A549 (cell line): ENCODE measurements around the gene COL15A1. TPM values are rescaled to one million over a fixed set of nuclear protein-coding genes. Genes with fewer than 3 reads are reported as not detected.

Source experiments
- ATAC-seq, 2 experiments: fragments of 200-7000 bp in 1 of 2; fragments of >200 bp in 1 of 2; cut with Nextera tagmentation in 1 of 2; cut with Tn5 transposase in 1 of 2; 3 replicates each; pipeline versions ENCODE4 v1.8.0 to v1.9.1; 2018 to 2020; ENCODE audit warnings: mild to moderate bottlenecking in 1 of 2, moderate library complexity in 1 of 2
- CTCF ChIA-PET: fragments of 300-600 bp; sonication (Branson Sonifier 250); formaldehyde crosslinking; extraction: SDS; loops from one replicate; lab custom pipeline; 2021; ENCODE audit warnings: antibody characterized with exemption, inconsistent platforms; lab: Yijun Ruan, JAX
- POLR2A ChIA-PET: fragments of 350-600 bp; formaldehyde crosslinking; extraction: SDS; loops from one replicate; lab custom pipeline; 2021; ENCODE audit warnings: antibody characterized with exemption, inconsistent platforms; lab: Yijun Ruan, JAX
- DNase-seq, 2 experiments: peaks; one replicate each; pipeline versions ENCODE4 v3.0.0 to v3.0.0-alpha.2; 2011 to 2016; ENCODE audit warnings: low read depth in 1 of 2, low spot score in 1 of 2
- FAIRE-seq: peaks from 2 replicates; lab custom pipeline; 2011; peaks lifted over from hg19 to GRCh38; lab: Jason Lieb, UNC
- H3K27ac ChIP-seq, 2 experiments: fragments of >200 bp; sonication (Bioruptor Twin); formaldehyde crosslinking; 3 replicates each; pipeline ENCODE4 v1.5.1; 2016 to 2017
- H3K4me1 ChIP-seq: fragments of >200 bp; sonication (Bioruptor Twin); formaldehyde crosslinking; 3 replicates; pipeline ENCODE4 v1.6.1; 2016
- H3K4me2 ChIP-seq: fragments of >200 bp; sonication (Bioruptor Twin); formaldehyde crosslinking; 3 replicates; pipeline ENCODE4 v1.6.1; 2016
- H3K4me3 ChIP-seq: fragments of >200 bp; sonication (Bioruptor Twin); formaldehyde crosslinking; 3 replicates; pipeline ENCODE4 v1.5.1; 2016
- H3K9me3 ChIP-seq: fragments of >200 bp; sonication (Bioruptor Twin); formaldehyde crosslinking; 3 replicates; pipeline ENCODE4 v1.6.1; 2016
- BCL3 ChIP-seq: fragments of >200 bp; sonication (Bioruptor Twin); formaldehyde crosslinking; IDR thresholded peaks from 3 replicates; pipeline ENCODE4 v1.6.1; 2016
- CBX8 ChIP-seq: fragments of 200-600 bp; sonication (generic); IDR thresholded peaks from 2 replicates; pipeline ENCODE4 v1.6.1; 2016
- CHD2 ChIP-seq: fragments of 150-350 bp; IDR thresholded peaks from 2 replicates; pipeline ENCODE4 v1.6.1; 2014; ENCODE audit warnings: low read length; ENCODE audit not compliant: partially characterized antibody
- CHD4 ChIP-seq: fragments of 200-600 bp; sonication (generic); IDR thresholded peaks from 2 replicates; pipeline ENCODE4 v1.6.1; 2016; ENCODE audit warnings: antibody characterized with exemption, mild to moderate bottlenecking, borderline replicate concordance
- EHMT2 ChIP-seq: fragments of 200-600 bp; sonication (generic); IDR thresholded peaks from 2 replicates; pipeline ENCODE4 v1.6.1; 2016; ENCODE audit warnings: antibody characterized with exemption, low read depth, mild to moderate bottlenecking, moderate library complexity
- ESRRA ChIP-seq: fragments of 150-350 bp; IDR thresholded peaks from 2 replicates; pipeline ENCODE4 v1.6.1; 2014; ENCODE audit warnings: mild to moderate bottlenecking, low read length, borderline replicate concordance
- FOSL2 ChIP-seq, 2 experiments: fragments of 450-650 bp in 1 of 2; fragments of >200 bp in 1 of 2; sonication (Bioruptor Twin) in 1 of 2; formaldehyde crosslinking; IDR thresholded peaks; 2 replicates each; pipeline versions ENCODE4 v1.5.0 to v1.6.1; 2016 to 2020; ENCODE audit warnings: mild to moderate bottlenecking in 1 of 2, moderate library complexity in 1 of 2
- FOXS1 ChIP-seq: fragments of 250-450 bp; sonication (Bioruptor Pico); IDR thresholded peaks from 2 replicates; pipeline ENCODE4 v1.5.0; 2020; ENCODE audit warnings: mild to moderate bottlenecking, moderate library complexity
- GATA3 ChIP-seq: IDR thresholded peaks from 2 replicates; pipeline ENCODE4 v1.6.1; 2012; ENCODE audit warnings: borderline replicate concordance
- HDAC2 ChIP-seq: fragments of 200-600 bp; sonication (generic); IDR thresholded peaks from 2 replicates; pipeline ENCODE4 v1.6.1; 2016
- HOXB5 ChIP-seq: fragments of 250-450 bp; sonication (Bioruptor Pico); IDR thresholded peaks from 2 replicates; pipeline ENCODE4 v1.5.0; 2020; ENCODE audit warnings: mild to moderate bottlenecking, moderate library complexity
- JUN ChIP-seq, 2 experiments: fragments of >200 bp; sonication (Bioruptor Twin); formaldehyde crosslinking; IDR thresholded peaks; 2 replicates in 1 of 2; 3 replicates in 1 of 2; pipeline ENCODE4 v1.6.1; 2016 to 2017
- JUNB ChIP-seq: fragments of >200 bp; sonication (Bioruptor Twin); formaldehyde crosslinking; IDR thresholded peaks from 2 replicates; pipeline ENCODE4 v1.6.1; 2016
- MAFK ChIP-seq: fragments of 450-650 bp; IDR thresholded peaks from 2 replicates; pipeline ENCODE4 v1.6.1; 2014; ENCODE audit not compliant: partially characterized antibody
- MAX ChIP-seq: IDR thresholded peaks from 2 replicates; pipeline ENCODE4 v1.6.1; 2012
- MYC ChIP-seq: IDR thresholded peaks from 2 replicates; pipeline ENCODE4 v1.6.1; 2012; ENCODE audit warnings: mild to moderate bottlenecking, inconsistent platforms, low read length, improper control_type of control experiment, borderline replicate concordance
- NFE2L2 ChIP-seq: fragments of 150-350 bp; conservative IDR thresholded peaks from 2 replicates; pipeline ENCODE4 v1.6.1; 2014; ENCODE audit warnings: low read length
- PHF8 ChIP-seq: fragments of 200-600 bp; sonication (generic); IDR thresholded peaks from 2 replicates; pipeline ENCODE4 v1.6.1; 2016; ENCODE audit warnings: low read depth, mild to moderate bottlenecking, antibody characterized with exemption, moderate library complexity, borderline replicate concordance
- RAD21 ChIP-seq, 2 experiments: fragments of >200 bp in 1 of 2; sonication (Bioruptor Twin) in 1 of 2; formaldehyde crosslinking in 1 of 2; IDR thresholded peaks in 1 of 2; conservative IDR thresholded peaks in 1 of 2; 2 replicates in 1 of 2; 3 replicates in 1 of 2; pipeline ENCODE4 v1.6.1; 2012 to 2018; ENCODE audit warnings: inconsistent platforms in 1 of 2
- RCOR1 ChIP-seq: fragments of 150-350 bp; IDR thresholded peaks from 2 replicates; pipeline ENCODE4 v1.6.1; 2014; ENCODE audit warnings: antibody characterized with exemption, low read length, low read depth
- RFX5 ChIP-seq: fragments of 450-650 bp; IDR thresholded peaks from 2 replicates; pipeline ENCODE4 v1.7.1; 2014; ENCODE audit warnings: antibody characterized with exemption, mild to moderate bottlenecking, moderate library complexity
- TFCP2L1 ChIP-seq: fragments of 250-450 bp; sonication (Bioruptor Pico); IDR thresholded peaks from 2 replicates; pipeline ENCODE4 v1.5.0; 2021; ENCODE audit warnings: mild to moderate bottlenecking
- ZNF302 ChIP-seq: fragments of 250-450 bp; sonication (Bioruptor Pico); IDR thresholded peaks from 2 replicates; pipeline ENCODE4 v1.9.0; 2021; ENCODE audit warnings: inconsistent platforms, mild to moderate bottlenecking, moderate library complexity
- WGBS: methylation state at CpG from one replicate; pipeline ENCODE4 v1.1.6; 2017; ENCODE audit errors: missing lambda C conversion rate; 5-methylcytosine and 5-hydroxymethylcytosine counted together
- polyA plus RNA-seq, 4 experiments: library from polyadenylated mRNA; depleted of rRNA in 3 of 4; stranded (reverse); fragments of >200 nt; fragmentation: RNase III in 1 of 4; extraction: RNeasy Plus Mini Kit Qiagen cat#74134 plus additional on column Dnase treatment in 1 of 4; gene quantifications; 2 replicates in 3 of 4; 3 replicates in 1 of 4; pipeline ENCODE4 v1.2.3, GENCODE V29; 2011 to 2017
- TF ChIP-seq, protein P1 (sequence below): IDR thresholded peaks from 2 replicates; pipeline ENCODE4 v1.6.1; 2012; ENCODE audit warnings: low read depth, borderline replicate concordance
- TF ChIP-seq, protein P2 (sequence below): fragments of >200 bp; sonication (Bioruptor Twin); formaldehyde crosslinking; IDR thresholded peaks from 3 replicates; pipeline ENCODE4 v1.5.1; 2016
- TF ChIP-seq, protein P3 (sequence below): fragments of >200 bp; sonication (Bioruptor Twin); formaldehyde crosslinking; IDR thresholded peaks from 2 replicates; pipeline ENCODE4 v1.6.1; 2016

Gene COL15A1
- polyA plus RNA-seq, 2 of the 4 experiments (the other 2 are of a cell fraction), result 0.09 to 0.12 TPM

GRCh38 chr9:99040251-99040900, 96.7 kb downstream of the COL15A1 start:
- TF ChIP-seq RFX5, result no peak
- no peak for TF ChIP-seq HOXB5 (CRISPR knock-in tag)
- TF ChIP-seq, protein P1, sequence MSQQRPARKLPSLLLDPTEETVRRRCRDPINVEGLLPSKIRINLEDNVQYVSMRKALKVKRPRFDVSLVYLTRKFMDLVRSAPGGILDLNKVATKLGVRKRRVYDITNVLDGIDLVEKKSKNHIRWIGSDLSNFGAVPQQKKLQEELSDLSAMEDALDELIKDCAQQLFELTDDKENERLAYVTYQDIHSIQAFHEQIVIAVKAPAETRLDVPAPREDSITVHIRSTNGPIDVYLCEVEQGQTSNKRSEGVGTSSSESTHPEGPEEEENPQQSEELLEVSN, result no peak
- no peak for TF ChIP-seq RAD21 (conservative IDR thresholded peaks at IDR 0.05 in 1 of 2, IDR thresholded peaks at IDR 0.05 in 1 of 2)
- no peak for TF ChIP-seq FOXS1 (CRISPR knock-in tag)
- TF ChIP-seq CBX8, result no peak
- no peak for TF ChIP-seq MYC
- TF ChIP-seq JUNB, result no peak
- no peak for TF ChIP-seq TFCP2L1
- TF ChIP-seq BCL3, result no peak
- TF ChIP-seq PHF8, result no peak
- TF ChIP-seq GATA3, result no peak
- TF ChIP-seq RCOR1, result no peak
- Histone ChIP-seq H3K4me1 (peaks cover 17% of the 10 kb centered on the region; the same call in 2 of the 3 replicates), H3K9me3 (no peaks in the 10 kb centered on the region), H3K27ac (peak overlapping the region; percentile 57 to 66; a peak in 5 of 6 replicates), H3K4me2 (peak overlapping the region; percentile 41), H3K4me3 (no peak overlapping the region)
- ChIA-PET CTCF (interaction anchor here (0.7 to 1.6 kb wide), 3 partner anchors 14 to 148 kb away, joined by 3 read pairs; no protein-coding TSS in a partner anchor), POLR2A (no interaction called here)
- DNase-seq (no peak), ATAC-seq (no peak), FAIRE-seq (no peak)
- 67% methylated on average over 10 of the region's 10 CpGs for WGBS

- TF ChIP-seq ZNF302 (CRISPR knock-in tag), result no peak
- no peak for TF ChIP-seq HOXB5 (CRISPR knock-in tag)
- TF ChIP-seq CHD4, result no peak
- TF ChIP-seq JUN (IDR thresholded peaks at IDR 0.05), result no peak
- no peak for TF ChIP-seq NFE2L2
- TF ChIP-seq MAFK, result no peak
- no peak for TF ChIP-seq BCL3
- no peak for TF ChIP-seq RFX5
- TF ChIP-seq FOSL2 (IDR thresholded peaks at IDR 0.05), result no peak
- no peak for TF ChIP-seq FOSL2 (CRISPR knock-in tag; IDR thresholded peaks at IDR 0.05)
- no peak for TF ChIP-seq RAD21 (conservative IDR thresholded peaks at IDR 0.05 in 1 of 2, IDR thresholded peaks at IDR 0.05 in 1 of 2)
- TF ChIP-seq HDAC2, result no peak
- TF ChIP-seq ESRRA, result no peak
- TF ChIP-seq, protein P2, sequence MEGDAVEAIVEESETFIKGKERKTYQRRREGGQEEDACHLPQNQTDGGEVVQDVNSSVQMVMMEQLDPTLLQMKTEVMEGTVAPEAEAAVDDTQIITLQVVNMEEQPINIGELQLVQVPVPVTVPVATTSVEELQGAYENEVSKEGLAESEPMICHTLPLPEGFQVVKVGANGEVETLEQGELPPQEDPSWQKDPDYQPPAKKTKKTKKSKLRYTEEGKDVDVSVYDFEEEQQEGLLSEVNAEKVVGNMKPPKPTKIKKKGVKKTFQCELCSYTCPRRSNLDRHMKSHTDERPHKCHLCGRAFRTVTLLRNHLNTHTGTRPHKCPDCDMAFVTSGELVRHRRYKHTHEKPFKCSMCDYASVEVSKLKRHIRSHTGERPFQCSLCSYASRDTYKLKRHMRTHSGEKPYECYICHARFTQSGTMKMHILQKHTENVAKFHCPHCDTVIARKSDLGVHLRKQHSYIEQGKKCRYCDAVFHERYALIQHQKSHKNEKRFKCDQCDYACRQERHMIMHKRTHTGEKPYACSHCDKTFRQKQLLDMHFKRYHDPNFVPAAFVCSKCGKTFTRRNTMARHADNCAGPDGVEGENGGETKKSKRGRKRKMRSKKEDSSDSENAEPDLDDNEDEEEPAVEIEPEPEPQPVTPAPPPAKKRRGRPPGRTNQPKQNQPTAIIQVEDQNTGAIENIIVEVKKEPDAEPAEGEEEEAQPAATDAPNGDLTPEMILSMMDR, result no peak
- no peak for TF ChIP-seq CHD2
- no peak for TF ChIP-seq EHMT2
- TF ChIP-seq, protein P3, sequence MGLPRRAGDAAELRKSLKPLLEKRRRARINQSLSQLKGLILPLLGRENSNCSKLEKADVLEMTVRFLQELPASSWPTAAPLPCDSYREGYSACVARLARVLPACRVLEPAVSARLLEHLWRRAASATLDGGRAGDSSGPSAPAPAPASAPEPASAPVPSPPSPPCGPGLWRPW, result no peak
- TF ChIP-seq MAX, result no peak
- no peak; a peak in 1 of 6 replicates for ATAC-seq
Measured at GRCh38 chr9:99040911-99041582, 97.3 kb downstream of the COL15A1 start.

More at GRCh38 chr9:99040911-99041582, 97.3 kb downstream of the COL15A1 start:
- ChIA-PET POLR2A (no interaction called here), CTCF (interaction anchor here (0.7 to 1.6 kb wide), 2 partner anchors 14 to 108 kb away, joined by 3 read pairs; no protein-coding TSS in a partner anchor)
- DNase-seq (peak in 1 of 2 experiments; percentile 5), FAIRE-seq (no peak)
- 50% methylated on average over 3 of the region's 3 CpGs for WGBS
- H3K4me1 ChIP-seq, result peaks cover 17% of the 10 kb centered on the region; the same call in 2 of the 3 replicates
- H3K4me3 ChIP-seq, result no peak overlapping the region
- H3K27ac ChIP-seq, result peak overlapping the region; percentile 57 to 66
- H3K9me3 ChIP-seq, result no peaks in the 10 kb centered on the region
- H3K4me2 ChIP-seq, result peak overlapping the region; percentile 41
